RWPE2 (cell line): ENCODE results near the gene SHH.

Experiments used
- ATAC-seq: fragments of 200-7000 bp; cut with Tn5 transposase; 3 replicates; pipeline ENCODE4 v1.9.1; 2021; ENCODE audit warnings: low read depth
- DNase-seq: peaks from one replicate; pipeline ENCODE4 v3.0.0-alpha.2; 2020; ENCODE audit warnings: low spot score
- H3K27ac ChIP-seq: fragments of 450-650 bp; 2 replicates; pipeline ENCODE4 v1.5.1; 2017; ENCODE audit warnings: mild to moderate bottlenecking; ENCODE audit not compliant: poor library complexity, severe bottlenecking
- H3K27me3 ChIP-seq: fragments of 250-450 bp; sonication (Bioruptor Pico); 2 replicates; pipeline ENCODE4 v1.5.1; 2021; ENCODE audit warnings: mild to moderate bottlenecking, moderate library complexity; ENCODE audit not compliant: insufficient read depth, poor library complexity, severe bottlenecking
- H3K36me3 ChIP-seq: fragments of 250-450 bp; sonication (Bioruptor Pico); 2 replicates; pipeline ENCODE4 v1.5.1; 2020; ENCODE audit warnings: low read depth, mild to moderate bottlenecking, moderate library complexity
- H3K4me1 ChIP-seq: fragments of 250-450 bp; sonication (Bioruptor Pico); 2 replicates; pipeline ENCODE4 v1.5.1; 2021; ENCODE audit warnings: mild to moderate bottlenecking, moderate library complexity; ENCODE audit not compliant: insufficient read depth, poor library complexity, severe bottlenecking
- H3K4me3 ChIP-seq: fragments of 250-450 bp; sonication (Bioruptor Pico); 2 replicates; pipeline ENCODE4 v1.5.1; 2021; ENCODE audit warnings: mild to moderate bottlenecking, moderate library complexity; ENCODE audit not compliant: severe bottlenecking
- H3K9me3 ChIP-seq: fragments of 250-450 bp; sonication (Bioruptor Pico); 2 replicates; pipeline ENCODE4 v1.5.1; 2021; ENCODE audit warnings: mild to moderate bottlenecking, moderate library complexity; ENCODE audit not compliant: severe bottlenecking
- CTCF ChIP-seq: fragments of 450-650 bp; IDR thresholded peaks from one replicate; pipeline ENCODE4 v1.5.1; 2017; ENCODE audit warnings: mild to moderate bottlenecking, moderate library complexity; ENCODE audit not compliant: poor library complexity, severe bottlenecking

Gene SHH

GRCh38 chr7:155834486-155835048, 22.3 kb upstream of the SHH start:
- no peaks in the 10 kb centered on the region for H3K9me3 ChIP-seq
- no peak for TF ChIP-seq CTCF
- H3K36me3 ChIP-seq: no peaks in the 10 kb centered on the region
- DNase-seq (no peak), ATAC-seq (no peak)
- no peaks in the 10 kb centered on the region for H3K27me3 ChIP-seq
- H3K4me1 ChIP-seq: no peaks in the 10 kb centered on the region
- H3K27ac ChIP-seq: no peak overlapping the region
- no peak overlapping the region for H3K4me3 ChIP-seq

GRCh38 chr7:155833651-155834050, 21.4 kb upstream of the SHH start:
- H3K36me3 ChIP-seq: no peaks in the 10 kb centered on the region
- no peaks in the 10 kb centered on the region for H3K4me1 ChIP-seq
- no peaks in the 10 kb centered on the region for H3K9me3 ChIP-seq
- no peak overlapping the region for H3K27ac ChIP-seq
- DNase-seq (no peak), ATAC-seq (no peak)
- H3K27me3 ChIP-seq: no peaks in the 10 kb centered on the region
- no peak overlapping the region for H3K4me3 ChIP-seq
- no peak for TF ChIP-seq CTCF

GRCh38 chr7:155832581-155832981, 20.3 kb upstream of the SHH start:
- no peaks in the 10 kb centered on the region for H3K36me3 ChIP-seq
- H3K9me3 ChIP-seq: no peaks in the 10 kb centered on the region
- H3K27me3 ChIP-seq: no peaks in the 10 kb centered on the region
- no peak for TF ChIP-seq CTCF
- no peaks in the 10 kb centered on the region for H3K4me1 ChIP-seq
- peak; percentile 57 for DNase-seq
- ATAC-seq: no peak
- no peak overlapping the region for H3K27ac ChIP-seq
- H3K4me3 ChIP-seq: no peak overlapping the region

GRCh38 chr7:155831807-155832524, 19.7 kb upstream of the SHH start:
- no peak overlapping the region for H3K4me3 ChIP-seq
- no peaks in the 10 kb centered on the region for H3K9me3 ChIP-seq
- ATAC-seq: no peak
- DNase-seq: peak; percentile 16
- no peaks in the 10 kb centered on the region for H3K4me1 ChIP-seq
- TF ChIP-seq CTCF: no peak
- H3K27me3 ChIP-seq: no peaks in the 10 kb centered on the region
- no peaks in the 10 kb centered on the region for H3K36me3 ChIP-seq
- no peak overlapping the region for H3K27ac ChIP-seq
